K562 (cell line): Measurements from ENCODE around the gene MRPL44. TPM values are rescaled to one million over a fixed set of nuclear protein-coding genes. Genes with fewer than 3 reads are reported as not detected.

ENCODE experiments used
- ATAC-seq: fragments of 200-7000 bp; cut with Tn5 transposase; 3 replicates; pipeline ENCODE4 v1.9.1; 2020; ENCODE audit warnings: moderate library complexity
- BruUV-seq: library from RNA; stranded (reverse); fragments of 400-500 nt; replicated peaks from 2 replicates; lab custom pipeline; 2021; lab: Mats Ljungman, UMichigan
- CTCF ChIA-PET: fragments of 300-600 bp; formaldehyde crosslinking; extraction: SDS; loops from one replicate; lab custom pipeline; 2021; ENCODE audit warnings: low intra/inter-chr PET ratio; lab: Yijun Ruan, JAX
- POLR2A ChIA-PET: fragments of 300-600, 350-650 bp; sonication (Branson Sonifier 250); formaldehyde crosslinking; extraction: SDS; loops from one replicate; lab custom pipeline; 2021; ENCODE audit warnings: antibody characterized with exemption, inconsistent platforms; lab: Yijun Ruan, JAX
- DNase-seq, 4 experiments: peaks; one replicate each; pipeline versions ENCODE4 v3.0.0 to v3.0.0-alpha.2; 2011 to 2018; ENCODE audit warnings: low spot score in 3 of 4, mixed read lengths in 3 of 4; ENCODE audit errors: extremely low read depth in 1 of 4
- FAIRE-seq: peaks from 2 replicates; lab custom pipeline; 2011; peaks lifted over from hg19 to GRCh38; lab: Jason Lieb, UNC
- H2AFZ ChIP-seq: 2 replicates; pipeline ENCODE4 v1.6.0; 2011; ENCODE audit warnings: low read depth, low read length, control low read depth, inconsistent platforms
- H3K27ac ChIP-seq: fragments of 200-600 bp; 3 replicates; pipeline ENCODE4 v1.8.0; 2011; ENCODE audit warnings: low read depth, mild to moderate bottlenecking, control low read depth, inconsistent platforms, low read length, moderate library complexity, mixed read lengths; ENCODE audit errors: extremely low read depth
- H3K27me3 ChIP-seq, 2 experiments: fragments of 300-600 bp in 1 of 2; 2 replicates in 1 of 2; 3 replicates in 1 of 2; pipeline versions ENCODE4 v1.6.0 to v1.8.0; 2011; ENCODE audit warnings: inconsistent platforms in 2 of 2, low read length in 2 of 2, mild to moderate bottlenecking in 1 of 2, mixed read lengths in 1 of 2, moderate library complexity in 1 of 2; ENCODE audit not compliant: control insufficient read depth in 2 of 2, insufficient read depth in 2 of 2
- H3K36me3 ChIP-seq: fragments of 300-600 bp; 3 replicates; pipeline ENCODE4 v1.8.0; 2011; ENCODE audit warnings: mild to moderate bottlenecking, low read length, inconsistent platforms; ENCODE audit not compliant: control insufficient read depth, insufficient read depth
- H3K4me1 ChIP-seq, 2 experiments: fragments of 200-600 bp in 1 of 2; replicated peaks in 1 of 2; 2 replicates in 1 of 2; 3 replicates in 1 of 2; pipeline versions ENCODE4 v1.5.1 to v1.8.0; 2011; ENCODE audit warnings: inconsistent platforms in 2 of 2, low read length in 2 of 2, mild to moderate bottlenecking in 1 of 2, mixed read lengths in 1 of 2, moderate library complexity in 1 of 2; ENCODE audit not compliant: control insufficient read depth in 2 of 2, insufficient read depth in 2 of 2
- H3K4me2 ChIP-seq: 2 replicates; pipeline ENCODE4 v1.6.1; 2011; ENCODE audit warnings: low read length, control low read depth, inconsistent platforms, mixed read lengths; ENCODE audit not compliant: insufficient read depth
- H3K4me3 ChIP-seq: fragments of 200-600 bp; sonication (generic), shearing (Covaris generic); 2 replicates; pipeline ENCODE4 v1.5.1; 2016; ENCODE audit warnings: control low read depth, inconsistent platforms
- H3K79me2 ChIP-seq: fragments of 200-600 bp; 3 replicates; pipeline ENCODE4 v1.8.0; 2011; ENCODE audit warnings: low read length, inconsistent platforms; ENCODE audit not compliant: control insufficient read depth, insufficient read depth
- H3K9ac ChIP-seq, 2 experiments: 2 replicates each; pipeline versions ENCODE4 v1.6.0 to v1.6.1; 2011; ENCODE audit warnings: low read depth in 2 of 2, low read length in 2 of 2, control low read depth in 1 of 2, inconsistent platforms in 1 of 2, mild to moderate bottlenecking in 1 of 2, mixed read lengths in 1 of 2; ENCODE audit not compliant: insufficient read depth in 1 of 2
- H3K9me1 ChIP-seq: one replicate; pipeline ENCODE4 v1.6.0; 2011; ENCODE audit warnings: inconsistent platforms, mild to moderate bottlenecking, low read length, moderate library complexity; ENCODE audit not compliant: control insufficient read depth, insufficient read depth
- H3K9me3 ChIP-seq: replicated peaks from 2 replicates; pipeline ENCODE4 v1.5.1; 2011; ENCODE audit warnings: low read depth, low read length, inconsistent platforms; ENCODE audit not compliant: control insufficient read depth, insufficient read depth
- H4K20me1 ChIP-seq: replicated peaks from 2 replicates; pipeline ENCODE4 v1.6.1; 2011; ENCODE audit warnings: low read length, inconsistent platforms, mixed read lengths; ENCODE audit not compliant: control insufficient read depth, insufficient read depth
- CC2D1A ChIP-seq: fragments of 450-650 bp; IDR thresholded peaks from 2 replicates; pipeline ENCODE4 v1.6.1; 2017; ENCODE audit warnings: mild to moderate bottlenecking
- CEBPG ChIP-seq, 3 experiments: fragments of 200-800 bp in 1 of 3; sonication (Bioruptor generic) in 1 of 3; sonication (generic) in 1 of 3; formaldehyde crosslinking in 1 of 3; IDR thresholded peaks in 2 of 3; conservative IDR thresholded peaks in 1 of 3; 2 replicates each; pipeline versions ENCODE4 v1.6.1 to v1.8.0; 2016 to 2022; ENCODE audit warnings: missing compliant biosample characterization in 2 of 3, missing genetic modification characterization in 2 of 3, mild to moderate bottlenecking in 1 of 3, missing genetic modification reagents in 1 of 3
- CHD2 ChIP-seq: IDR thresholded peaks from 2 replicates; pipeline ENCODE4 v1.6.1; 2011; ENCODE audit warnings: low read depth, low read length
- NCOA1 ChIP-seq: fragments of 450-650 bp; IDR thresholded peaks from 2 replicates; pipeline ENCODE4 v1.6.1; 2016; ENCODE audit warnings: low read depth
- NCOA2 ChIP-seq, 2 experiments: fragments of 450-650 bp; IDR thresholded peaks; 2 replicates each; pipeline ENCODE4 v1.6.1; 2018; ENCODE audit warnings: mild to moderate bottlenecking in 2 of 2, moderate library complexity in 1 of 2; ENCODE audit not compliant: partially characterized antibody in 2 of 2
- SNRNP70 ChIP-seq: fragments of 200-400 bp; formaldehyde crosslinking; optimal IDR thresholded peaks from 2 replicates; pipeline ENCODE3; 2017; ENCODE audit warnings: low read depth, low read length
- TAF9B ChIP-seq: fragments of 450-650 bp; IDR thresholded peaks from 2 replicates; pipeline ENCODE4 v1.6.1; 2018; ENCODE audit warnings: mild to moderate bottlenecking; ENCODE audit not compliant: partially characterized antibody
- TBP ChIP-seq: optimal IDR thresholded peaks from 2 replicates; pipeline ENCODE3; 2011; ENCODE audit warnings: low read depth, low read length, improper control_type of control experiment
- WHSC1 ChIP-seq: IDR thresholded peaks from one replicate; pipeline ENCODE4 v1.6.1; 2012; ENCODE audit warnings: low read length, control low read depth, inconsistent platforms
- ZNF174 ChIP-seq: fragments of 250-450 bp; sonication (Bioruptor Pico); IDR thresholded peaks from 2 replicates; pipeline ENCODE4 v1.4.0; 2020; ENCODE audit warnings: mild to moderate bottlenecking
- WGBS: fragments of 100-300 bp; shearing (Covaris generic); methylation state at CpG from one replicate; pipeline ENCODE4 v1.1.6; 2016; ENCODE audit warnings: low coverage, mixed read lengths; ENCODE audit not compliant: insufficient coverage; ENCODE audit errors: missing lambda C conversion rate; 5-methylcytosine and 5-hydroxymethylcytosine counted together
- in situ Hi-C: fragments of 300-500 bp; cut with MboI; formaldehyde crosslinking; loops from 4 replicates; pipeline ENCODE4 v1.15.0; 2018; ENCODE audit warnings: inconsistent platforms, mixed read lengths
- intact Hi-C: fragments of 100-400 bp; cut with micrococcal nuclease; formaldehyde crosslinking; loops from 2 replicates; pipeline ENCODE4 v1.14.2; 2022
- polyA plus RNA-seq, 8 experiments: library from polyadenylated mRNA; depleted of rRNA in 4 of 8; stranded (reverse) in 5 of 8; unstranded in 3 of 8; fragments of >200 nt; fragmentation: Nextera tagmentation in 2 of 8; fragmentation: Illumina TruSeq in 1 of 8; extraction: Ambion mirVana in 2 of 8; extraction: Trizol in 1 of 8; gene quantifications; 2 replicates each; pipeline versions ENCODE4 v1.2.1 to v1.2.3, GENCODE V29; 2011 to 2014; ENCODE audit warnings: inconsistent platforms in 1 of 8, missing spikeins in 1 of 8
- total RNA-seq, 7 experiments: library from RNA; depleted of rRNA in 6 of 7; stranded (reverse); fragments of >200 nt in 6 of 7; fragmentation: Illumina TruSeq in 2 of 7; extraction: Trizol in 2 of 7; gene quantifications; 2 replicates each; pipeline versions ENCODE4 v1.2.1 to v1.2.3, GENCODE V29; 2011 to 2021; ENCODE audit warnings: low replicate concordance in 1 of 7
- TF ChIP-seq, protein P1 (sequence below): fragments of 250-450 bp; sonication (Bioruptor Pico); IDR thresholded peaks from 2 replicates; pipeline ENCODE4 v1.5.0; 2021; ENCODE audit warnings: mild to moderate bottlenecking, borderline replicate concordance
- TF ChIP-seq, protein P2 (sequence below): fragments of 450-650 bp; IDR thresholded peaks from 2 replicates; pipeline ENCODE4 v1.6.1; 2016; ENCODE audit warnings: low read depth, mild to moderate bottlenecking, moderate library complexity
- TF ChIP-seq, protein P3 (sequence below): fragments of 250-450 bp; sonication (Bioruptor Pico); IDR thresholded peaks from 2 replicates; pipeline ENCODE4 v1.8.0; 2022; ENCODE audit warnings: moderate library complexity, mild to moderate bottlenecking, inconsistent platforms

Gene MRPL44
- total and polyA plus RNA-seq, 9 of the 15 experiments (the other 6 are each of a cell fraction or from before 2014, with no cell fraction given): 10.4 to 26.0 (median 20.2) TPM

DNA sequence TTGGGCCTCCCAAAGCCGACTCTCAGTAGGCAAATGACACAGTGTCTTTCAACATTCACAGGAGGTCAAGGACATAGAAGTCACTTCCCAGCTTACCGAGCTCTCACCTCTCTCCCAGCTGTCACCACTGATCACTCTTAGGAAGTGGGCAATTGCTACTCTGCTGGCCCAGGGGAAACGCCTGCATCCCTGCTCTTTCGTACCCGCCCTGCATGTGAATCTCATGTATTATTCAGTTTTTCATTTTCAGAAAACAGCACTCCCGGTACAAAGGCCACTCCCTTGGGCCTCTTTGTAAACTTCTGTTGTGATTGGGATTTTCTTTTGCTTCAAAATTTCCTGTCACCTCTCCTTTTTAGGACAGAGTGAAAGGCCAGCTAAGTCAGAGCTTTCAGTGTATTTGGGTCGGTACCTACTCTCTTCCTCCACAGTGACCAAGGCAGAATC lies 15.4 kb downstream of the MRPL44 start:
- H4K20me1 ChIP-seq: no peaks in the 10 kb centered on the region
- H3K27me3 ChIP-seq: no peaks in the 10 kb centered on the region; a peak in 1 of 5 replicates
- intact Hi-C loops (loop anchor here (5.0 to 10.0 kb wide), 4 partner anchors 382 to 1032 kb away; no protein-coding TSS in a partner anchor), in situ Hi-C loops (no loop called here)
- ATAC-seq: no peak
- WGBS: 36% methylated on average over 7 of the region's 7 CpGs
- no peaks in the 10 kb centered on the region for H3K9me3 ChIP-seq
- no peaks in the 10 kb centered on the region for H3K9me1 ChIP-seq
- H3K79me2 ChIP-seq: no peaks in the 10 kb centered on the region
- H3K4me2 ChIP-seq: no peak overlapping the region
- FAIRE-seq: no peak
- DNase-seq: no peak
- H3K4me3 ChIP-seq: no peak overlapping the region
- peaks cover 5% of the 10 kb centered on the region; the same call in 1 of the 3 replicates for H3K36me3 ChIP-seq
- TF ChIP-seq WHSC1 (no peak), CC2D1A (no peak), CEBPG (CRISPR knock-in tag; IDR thresholded peaks at IDR 0.05) (no peak), CEBPG (tag; conservative IDR thresholded peaks at IDR 0.05 in 1 of 2, IDR thresholded peaks at IDR 0.05 in 1 of 2) (no peak), CHD2 (no peak), ZNF174 (no peak), NCOA1 (no peak), SNRNP70 (no peak), TBP (no peak), TAF9B (no peak), NCOA2 (IDR thresholded peaks at IDR 0.05; ENCODE audit: partially characterized antibody in 2 of 2) (no peak)
- TF ChIP-seq, protein P1, sequence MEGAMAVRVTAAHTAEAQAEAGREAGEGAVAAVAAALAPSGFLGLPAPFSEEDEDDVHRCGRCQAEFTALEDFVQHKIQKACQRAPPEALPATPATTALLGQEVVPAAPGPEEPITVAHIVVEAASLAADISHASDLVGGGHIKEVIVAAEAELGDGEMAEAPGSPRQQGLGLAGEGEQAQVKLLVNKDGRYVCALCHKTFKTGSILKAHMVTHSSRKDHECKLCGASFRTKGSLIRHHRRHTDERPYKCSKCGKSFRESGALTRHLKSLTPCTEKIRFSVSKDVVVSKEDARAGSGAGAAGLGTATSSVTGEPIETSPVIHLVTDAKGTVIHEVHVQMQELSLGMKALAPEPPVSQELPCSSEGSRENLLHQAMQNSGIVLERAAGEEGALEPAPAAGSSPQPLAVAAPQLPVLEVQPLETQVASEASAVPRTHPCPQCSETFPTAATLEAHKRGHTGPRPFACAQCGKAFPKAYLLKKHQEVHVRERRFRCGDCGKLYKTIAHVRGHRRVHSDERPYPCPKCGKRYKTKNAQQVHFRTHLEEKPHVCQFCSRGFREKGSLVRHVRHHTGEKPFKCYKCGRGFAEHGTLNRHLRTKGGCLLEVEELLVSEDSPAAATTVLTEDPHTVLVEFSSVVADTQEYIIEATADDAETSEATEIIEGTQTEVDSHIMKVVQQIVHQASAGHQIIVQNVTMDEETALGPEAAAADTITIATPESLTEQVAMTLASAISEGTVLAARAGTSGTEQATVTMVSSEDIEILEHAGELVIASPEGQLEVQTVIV: no peak
- TF ChIP-seq, protein P2, sequence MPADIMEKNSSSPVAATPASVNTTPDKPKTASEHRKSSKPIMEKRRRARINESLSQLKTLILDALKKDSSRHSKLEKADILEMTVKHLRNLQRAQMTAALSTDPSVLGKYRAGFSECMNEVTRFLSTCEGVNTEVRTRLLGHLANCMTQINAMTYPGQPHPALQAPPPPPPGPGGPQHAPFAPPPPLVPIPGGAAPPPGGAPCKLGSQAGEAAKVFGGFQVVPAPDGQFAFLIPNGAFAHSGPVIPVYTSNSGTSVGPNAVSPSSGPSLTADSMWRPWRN: no peak
- TF ChIP-seq, protein P3, sequence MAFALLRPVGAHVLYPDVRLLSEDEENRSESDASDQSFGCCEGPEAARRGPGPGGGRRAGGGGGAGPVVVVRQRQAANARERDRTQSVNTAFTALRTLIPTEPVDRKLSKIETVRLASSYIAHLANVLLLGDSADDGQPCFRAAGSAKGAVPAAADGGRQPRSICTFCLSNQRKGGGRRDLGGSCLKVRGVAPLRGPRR (CRISPR knock-in tag): no peak
- BruUV-seq: no TSS peak
- no peak overlapping the region for H3K9ac ChIP-seq
- no peak overlapping the region for H3K27ac ChIP-seq
- H3K4me1 ChIP-seq: no peaks in the 10 kb centered on the region
- CTCF ChIA-PET: interaction anchor here (1.0 kb wide), 1 partner anchor 312 kb away, joined by 4 read pairs; no protein-coding TSS in a partner anchor
- POLR2A ChIA-PET: interaction anchor here (0.7 kb wide), 1 partner anchor 558 kb away, joined by 3 read pairs; no protein-coding TSS in a partner anchor
- no peak overlapping the region for H2AFZ ChIP-seq
